Measurements from ENCODE around the gene AAK1.
"Not testable (repeated sequence)": the region's sequence is repeated elsewhere in the genome, so short reads cannot be mapped to it uniquely, and the experiment has no call there.

Gene AAK1

DNA sequence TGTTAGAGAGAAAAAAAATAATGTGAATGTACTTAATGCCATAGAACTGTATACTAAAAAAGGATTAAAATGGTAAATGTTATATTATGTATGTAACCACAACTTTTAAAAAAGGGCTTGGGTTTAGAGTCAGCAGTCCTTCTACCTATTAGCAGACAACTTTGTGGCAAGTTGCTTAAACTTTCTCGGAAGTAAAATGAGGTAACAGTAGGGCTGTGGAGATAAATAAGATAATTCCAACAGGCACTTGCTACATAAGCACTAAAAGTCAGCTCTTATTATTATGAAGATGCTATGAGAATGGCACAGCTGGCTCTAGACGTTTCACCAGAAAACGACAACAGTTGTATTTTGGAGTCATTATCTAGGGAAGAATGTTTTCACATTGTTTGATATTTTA lies 31.3 kb downstream of the AAK1 start:
- DNase-seq = no peak
- H3K27me3 ChIP-seq (replicated peaks) = no peaks in the 10 kb centered on the region
- in situ Hi-C loops (cut with HindIII; ENCODE audit: low pct_ligation_motif_present, low sequenced_read_pairs) = no loop called here
- no peak overlapping the region for H3K4me3 ChIP-seq (ENCODE audit: low read depth, low read length)
- TF ChIP-seq CTCF (IDR thresholded peaks at IDR 0.05; ENCODE audit: low read depth, low read length, missing control alignments) = no peak
- H3K27ac ChIP-seq = no peak overlapping the region
- no peaks in the 10 kb centered on the region for H3K36me3 ChIP-seq (replicated peaks)

DNA sequence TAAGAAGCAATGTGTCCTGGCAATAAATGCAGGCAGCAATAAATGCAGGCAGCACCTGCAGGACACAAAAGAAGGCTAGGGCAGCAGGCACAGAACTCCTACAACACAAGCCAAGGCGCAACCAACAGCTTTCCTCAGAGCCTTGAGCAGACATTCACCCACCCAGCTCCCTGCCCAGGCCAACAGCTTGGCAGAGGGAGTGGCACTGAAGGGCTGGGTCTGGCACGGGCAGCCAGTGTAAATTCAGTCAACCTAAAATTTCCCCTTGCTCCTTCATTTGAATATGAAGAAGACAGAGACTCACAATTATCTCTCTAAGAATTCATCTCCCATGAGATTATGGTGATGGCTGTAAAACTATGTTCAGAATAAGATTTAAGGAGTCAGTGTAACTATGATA lies 35.4 kb downstream of the AAK1 start:
- Histone ChIP-seq H3K4me3 (ENCODE audit: low read depth, low read length) (no peak overlapping the region), H3K27ac (no peak overlapping the region), H3K36me3 (replicated peaks) (no peaks in the 10 kb centered on the region), H3K27me3 (replicated peaks) (no peaks in the 10 kb centered on the region)
- TF ChIP-seq CTCF (IDR thresholded peaks at IDR 0.05; ENCODE audit: low read depth, low read length, missing control alignments) = no peak
- no peak for DNase-seq
- in situ Hi-C loops (cut with HindIII; ENCODE audit: low pct_ligation_motif_present, low sequenced_read_pairs) = no loop called here

DNA sequence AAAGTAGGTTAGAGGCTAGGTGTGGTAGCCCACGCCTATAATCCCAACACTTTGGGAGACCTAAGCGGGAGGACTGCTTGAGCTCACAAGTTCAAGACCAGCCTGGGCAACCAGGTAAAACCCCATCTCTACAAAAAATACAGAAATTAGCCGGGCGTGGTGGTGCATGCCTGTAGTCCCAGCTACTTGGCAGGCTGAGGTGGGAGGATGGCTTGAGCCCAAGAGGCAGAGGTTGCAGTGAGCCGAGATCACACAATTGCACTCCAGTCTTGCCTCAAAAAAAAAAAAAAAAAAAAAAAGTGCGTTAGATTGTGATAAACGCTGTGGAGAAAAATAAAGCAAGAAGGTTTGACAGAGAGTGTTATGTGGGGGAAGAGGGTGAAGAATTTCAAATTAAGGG lies 36.8 kb downstream of the AAK1 start:
- H3K36me3 ChIP-seq (replicated peaks); DNase-seq; H3K27ac ChIP-seq; in situ Hi-C loops (cut with HindIII; ENCODE audit: low pct_ligation_motif_present, low sequenced_read_pairs); H3K27me3 ChIP-seq (replicated peaks); H3K4me3 ChIP-seq (ENCODE audit: low read depth, low read length): not testable (repeated sequence)

- Histone ChIP-seq H3K4me3 (ENCODE audit: low read depth, low read length) (no peak overlapping the region), H3K27ac (no peak overlapping the region), H3K27me3 (replicated peaks) (no peaks in the 10 kb centered on the region), H3K36me3 (replicated peaks) (no peaks in the 10 kb centered on the region)
- TF ChIP-seq CTCF (IDR thresholded peaks at IDR 0.05; ENCODE audit: low read depth, low read length, missing control alignments) = no peak
- in situ Hi-C loops (cut with HindIII; ENCODE audit: low pct_ligation_motif_present, low sequenced_read_pairs) = no loop called here
- no peak for DNase-seq
Observed at GRCh38 chr2:69605284-69605683, 38.3 kb downstream of the AAK1 start.

DNA sequence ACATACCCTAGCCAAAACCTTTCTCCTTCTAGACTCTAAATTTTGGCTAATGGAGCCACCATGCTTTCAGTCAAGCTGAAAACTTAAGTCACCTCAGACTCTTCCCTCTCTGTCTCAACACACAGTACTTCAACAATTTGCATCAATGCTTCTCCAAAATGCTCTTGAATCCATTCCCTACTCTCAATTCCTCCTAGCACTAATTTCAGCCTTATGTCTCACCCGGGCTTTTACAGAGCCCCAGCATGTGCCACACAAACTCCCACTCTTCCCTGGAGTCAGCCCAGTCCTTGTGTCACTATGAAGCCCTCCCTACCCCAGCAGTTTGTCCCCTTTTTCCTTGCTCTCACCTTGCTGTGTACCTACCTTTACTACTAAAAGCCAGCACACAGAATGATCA lies 38.7 kb downstream of the AAK1 start:
- DNase-seq = no peak
- H3K27ac ChIP-seq = no peak overlapping the region
- in situ Hi-C loops (cut with HindIII; ENCODE audit: low pct_ligation_motif_present, low sequenced_read_pairs) = no loop called here
- H3K27me3 ChIP-seq (replicated peaks) = no peaks in the 10 kb centered on the region
- no peak for TF ChIP-seq CTCF (IDR thresholded peaks at IDR 0.05; ENCODE audit: low read depth, low read length, missing control alignments)
- no peak overlapping the region for H3K4me3 ChIP-seq (ENCODE audit: low read depth, low read length)
- H3K36me3 ChIP-seq (replicated peaks) = no peaks in the 10 kb centered on the region

GRCh38 chr2:69604026-69604678 lies 39.4 kb downstream of the AAK1 start:
- TF ChIP-seq CTCF (IDR thresholded peaks at IDR 0.05; ENCODE audit: low read depth, low read length, missing control alignments) = no peak
- in situ Hi-C loops (cut with HindIII; ENCODE audit: low pct_ligation_motif_present, low sequenced_read_pairs) = no loop called here
- H3K27me3 ChIP-seq (replicated peaks) = no peaks in the 10 kb centered on the region
- H3K4me3 ChIP-seq (ENCODE audit: low read depth, low read length) = no peak overlapping the region
- no peaks in the 10 kb centered on the region for H3K36me3 ChIP-seq (replicated peaks)
- no peak for DNase-seq
- no peak overlapping the region for H3K27ac ChIP-seq
